Renal cortex interstitium (tissue), 15 donors: Measurements from ENCODE around the gene BRICD5. TPM values are rescaled to one million over a fixed set of nuclear protein-coding genes. Genes with fewer than 3 reads are reported as not detected.
"Not testable (repeated sequence)": the region's sequence is repeated elsewhere in the genome, so short reads cannot be mapped to it uniquely, and the experiment has no call there.

ENCODE experiments used
- DNase-seq, 11 donors: peaks; one replicate each; pipeline ENCODE4 v3.0.0-alpha.2; 2013; ENCODE audit warnings: low read depth in 9 of 11, low spot score in 4 of 11; ENCODE audit errors: extremely low read depth in 1 of 11
- long read RNA-seq, 16 experiments: transcript quantifications; one replicate each; lab custom pipeline, GENCODE V29; 2026
- polyA plus RNA-seq, 3 donors: library from polyadenylated mRNA; unstranded; fragments of 120-200 nt; gene quantifications; one replicate each; pipeline ENCODE4 v1.2.1, GENCODE V29; 2013; ENCODE audit not compliant: insufficient read length in 3 of 3

Gene BRICD5
- polyA plus RNA-seq = 10 to 100 TPM in 1 of 3 donors, 1 to 10 TPM in 2; 4.5 to 11.0 (median 7.9) TPM
- long read RNA-seq, donor 1 = 0 reads
- long read RNA-seq, donor 2 = 0 reads
- long read RNA-seq, donor 3 = 0 reads
- long read RNA-seq, donor 4, partial matches to known transcripts = 0 of 1 reads
- long read RNA-seq, donor 4, other reads (novel, unspliced or antisense) = 0 of 1 reads
- long read RNA-seq, donor 5 = 0 reads
- long read RNA-seq, donor 6, partial matches to known transcripts = 0 of 2 reads
- long read RNA-seq, donor 6, other reads (novel, unspliced or antisense) = 0 of 2 reads
- long read RNA-seq, donor 7, partial matches to known transcripts = 0 of 3 reads
- long read RNA-seq, donor 7, other reads (novel, unspliced or antisense) = 0 of 3 reads
- long read RNA-seq, donor 8 = 0 reads
- long read RNA-seq, donor 9, partial matches to known transcripts = 0 of 1 reads
- long read RNA-seq, donor 9, other reads (novel, unspliced or antisense) = 0 of 1 reads
- long read RNA-seq, donor 10, partial matches to known transcripts = 0 of 3 reads
- long read RNA-seq, donor 10, other reads (novel, unspliced or antisense) = 0 of 3 reads
- long read RNA-seq, donor 11, partial matches to known transcripts = 5 of 12 reads
- long read RNA-seq, donor 11, other reads (novel, unspliced or antisense) = 6 of 12 reads
- long read RNA-seq, donor 12 = 0 reads
- long read RNA-seq, donor 13 = 0 reads
- long read RNA-seq, donor 14 = 0 reads
- long read RNA-seq, donor 15 = 0 reads
- long read RNA-seq, donor 16, transcript BRICD5-201 (6 exons, 1,913 nt) = major isoform, 8 of 8 reads
- long read RNA-seq, donor 16, partial matches to known transcripts = 0 of 8 reads
- long read RNA-seq, donor 16, other reads (novel, unspliced or antisense) = 0 of 8 reads

GRCh38 chr16:2210386-2211365 is at the start of gene BRICD5:
Gene BRICD5, minus strand, starts transcription at chr16:2210863. Its CDS starts 30 bp downstream, at chr16:2210833.
- DNase-seq = no peak

GRCh38 chr16:2260250-2260649 is 49.6 kb upstream of the BRICD5 start:
- DNase-seq = no peak

GRCh38 chr16:2258530-2258929 is 47.9 kb upstream of the BRICD5 start:
- DNase-seq = not testable (repeated sequence)

GRCh38 chr16:2257726-2258125 is 47.1 kb upstream of the BRICD5 start:
- DNase-seq = no peak

GRCh38 chr16:2256531-2257140 is 46.0 kb upstream of the BRICD5 start:
- no peak for DNase-seq

- no peak for DNase-seq
These were observed 42.6 kb upstream of the BRICD5 start for GRCh38 chr16:2253293-2253692.

GRCh38 chr16:2252806-2253148 is 42.1 kb upstream of the BRICD5 start:
- no peak for DNase-seq

- peak; percentile 71 to 91 (median 86) for DNase-seq
These were observed 40.8 kb upstream of the BRICD5 start, which contains the start of gene ECI1 for GRCh38 chr16:2251296-2252111. Gene ECI1, minus strand, starts transcription at chr16:2251587. Its CDS starts 21 bp downstream, at chr16:2251566.

GRCh38 chr16:2250652-2251295 is 40.1 kb upstream of the BRICD5 start:
- DNase-seq = no peak

GRCh38 chr16:2246301-2246885 is 35.7 kb upstream of the BRICD5 start:
- DNase-seq = no peak

GRCh38 chr16:2244926-2245795 is 34.5 kb upstream of the BRICD5 start:
- DNase-seq = no peak

GRCh38 chr16:2244301-2244700 is 33.6 kb upstream of the BRICD5 start:
- DNase-seq = no peak

- no peak for DNase-seq
These were observed 33.1 kb upstream of the BRICD5 start for GRCh38 chr16:2243781-2244180.

- no peak for DNase-seq
These were observed 32.4 kb upstream of the BRICD5 start for GRCh38 chr16:2243031-2243528.

- DNase-seq = no peak
These were observed 31.9 kb upstream of the BRICD5 start for GRCh38 chr16:2242598-2242997.

GRCh38 chr16:2240331-2240730 is 29.7 kb upstream of the BRICD5 start:
- DNase-seq = not testable (repeated sequence)
